ENCODE results near the gene TSPAN4. TPM values are rescaled to one million over a fixed set of nuclear protein-coding genes. Genes with fewer than 3 reads are reported as not detected.

Gene TSPAN4
- total and polyA plus RNA-seq, 2 donors (not counting 1 experiment from before 2014, with no cell fraction given) = 2.9 to 7.4 TPM

DNA sequence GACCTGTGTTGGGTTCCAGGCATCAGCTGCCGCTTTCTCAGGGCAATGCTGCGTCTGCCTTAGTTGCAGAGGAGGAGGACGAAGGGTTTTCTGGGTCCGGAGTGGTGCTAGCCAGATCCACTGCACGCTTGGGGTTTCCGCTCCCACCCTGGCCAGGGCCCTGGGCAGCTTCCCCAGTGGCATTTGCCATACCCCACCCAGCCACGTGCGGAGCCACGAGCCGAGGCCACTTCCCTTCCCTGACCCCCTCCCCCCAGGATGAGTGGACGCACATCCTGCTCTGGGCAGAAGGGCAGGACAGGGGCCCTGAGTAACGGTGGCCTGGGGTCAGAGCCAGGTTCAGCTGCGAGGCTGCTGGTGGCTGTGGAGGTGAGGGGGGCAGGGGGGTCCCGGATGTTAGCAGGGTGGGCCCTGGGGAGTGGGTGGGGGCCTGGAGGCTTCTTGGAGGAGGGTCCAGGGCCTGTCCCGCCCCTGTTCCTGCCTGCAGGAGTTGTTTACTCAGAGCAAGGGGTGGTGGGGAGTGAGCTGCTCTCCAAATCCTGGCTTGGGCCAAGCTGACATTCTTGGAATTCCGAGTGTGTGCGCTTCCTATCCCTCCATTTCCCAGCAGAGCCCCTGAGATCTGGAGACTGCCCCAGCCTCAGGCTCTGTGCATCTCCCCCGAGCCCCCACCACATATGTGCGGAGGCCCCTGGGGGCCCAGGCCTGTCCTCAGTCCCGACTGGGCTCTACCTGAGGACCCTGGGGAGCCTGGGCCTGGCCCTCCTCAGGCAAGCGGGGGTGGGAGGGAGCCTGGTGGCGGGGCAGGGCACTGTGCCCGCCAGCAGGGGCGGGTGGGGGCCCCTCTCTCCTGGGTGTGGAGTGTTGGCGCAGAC, 1.4 kb downstream of the TSPAN4 start:
- DNase-seq = peak; percentile 39

More for the DNA sequence above, 1.4 kb downstream of the TSPAN4 start:
- H2AFZ ChIP-seq (ENCODE audit: insufficient read depth, low read depth, low read length, poor library complexity, severe bottlenecking) = no peak overlapping the region
- H3K4me3 ChIP-seq (ENCODE audit: control extremely low read depth in 1 of 5, extremely low read depth in 1 of 5, insufficient read depth in 1 of 5, low read depth in 2 of 5, low read length in 4 of 5) = peak overlapping the region in 1 of 5 experiments; percentile 72
- H3K9me3 ChIP-seq (ENCODE audit: control extremely low read depth in 1 of 3, control insufficient read depth in 2 of 3, insufficient read depth in 1 of 3, low read length in 2 of 3) = no peaks in the 10 kb centered on the region
- peaks cover 32% of the 10 kb centered on the region for H3K4me1 Mint-ChIP-seq
- peaks cover 20% of the 10 kb centered on the region for H3K79me2 ChIP-seq (ENCODE audit: control insufficient read depth, insufficient read depth, low read length)
- H3K4me2 ChIP-seq (replicated peaks; ENCODE audit: low read depth, low read length, poor library complexity, severe bottlenecking) = peak overlapping the region; percentile 88
- ATAC-seq (ENCODE audit: low read depth) = no peak
- H3K27ac Mint-ChIP-seq = peak overlapping the region; percentile 53
- H3K36me3 ChIP-seq (replicated peaks in 1 of 2; ENCODE audit: control extremely low read depth in 1 of 2, control insufficient read depth in 1 of 2, extremely low read depth in 1 of 2, insufficient read depth in 2 of 2, low read length in 1 of 2) = peaks cover 0 to 10% of the 10 kb centered on the region in 2 experiments
- peaks cover 0 to 45% (median 11%) of the 10 kb centered on the region in 4 experiments for H3K27me3 ChIP-seq (replicated peaks in 1 of 4; ENCODE audit: control extremely low read depth in 1 of 4, control insufficient read depth in 3 of 4, insufficient read depth in 4 of 4, low read length in 3 of 4)
- peak overlapping the region; percentile 85 for H3K9ac ChIP-seq (ENCODE audit: low read length)
- no peak overlapping the region for H3K27ac ChIP-seq (ENCODE audit: low read length in 2 of 2)
- 15% methylated on average over 17 of the region's 25 CpGs for WGBS (ENCODE audit: insufficient coverage)
- peak overlapping the region; percentile 83 for H3K4me3 Mint-ChIP-seq
- POLR2A ChIA-PET = interaction anchor here (0.6 to 5.2 kb wide), 9 partner anchors 9 to 434 kb away, joined by 3 to 29 read pairs (median 6); partner anchors contain the start of genes CD151, CRACR2B, PNPLA2 and RPLP2
- CTCF ChIA-PET = interaction anchor here (1.1 to 1.6 kb wide), 3 partner anchors 11 to 45 kb away, joined by 3 to 6 read pairs (median 3); partner anchors contain the start of gene CD151
- no peak for TF ChIP-seq CTCF (IDR thresholded peaks at IDR 0.05)
- TF ChIP-seq EZH2 (IDR thresholded peaks at IDR 0.05; ENCODE audit: borderline replicate concordance, insufficient read depth, low read depth, low read length, poor library complexity, severe bottlenecking) = no peak
- no peaks in the 10 kb centered on the region for H3K27me3 Mint-ChIP-seq
- intact Hi-C loops (cut with micrococcal nuclease) = loop anchor here (2.0 to 5.0 kb wide), 2 partner anchors 67 to 1008 kb away; partner anchors contain the start of genes CHID1 and LSP1
- no peaks in the 10 kb centered on the region for H3K9me3 Mint-ChIP-seq (ENCODE audit: insufficient read depth)
- peaks cover 36% of the 10 kb centered on the region for H4K20me1 ChIP-seq (ENCODE audit: control insufficient read depth, insufficient read depth, low read length, poor library complexity, severe bottlenecking)
- peaks cover 35 to 49% of the 10 kb centered on the region in 2 donors for H3K4me1 ChIP-seq (ENCODE audit: control insufficient read depth in 2 of 2, insufficient read depth in 2 of 2, low read length in 2 of 2)
